Measurements from ENCODE around the gene SCARB1. TPM values are rescaled to one million over a fixed set of nuclear protein-coding genes. Genes with fewer than 3 reads are reported as not detected.
"Not testable (repeated sequence)": the region's sequence is repeated elsewhere in the genome, so short reads cannot be mapped to it uniquely, and the experiment has no call there.

SCARB1 gene
- total RNA-seq, 4 donors from 2014 or later = 8.3 to 24.1 (median 13.0) TPM

DNA sequence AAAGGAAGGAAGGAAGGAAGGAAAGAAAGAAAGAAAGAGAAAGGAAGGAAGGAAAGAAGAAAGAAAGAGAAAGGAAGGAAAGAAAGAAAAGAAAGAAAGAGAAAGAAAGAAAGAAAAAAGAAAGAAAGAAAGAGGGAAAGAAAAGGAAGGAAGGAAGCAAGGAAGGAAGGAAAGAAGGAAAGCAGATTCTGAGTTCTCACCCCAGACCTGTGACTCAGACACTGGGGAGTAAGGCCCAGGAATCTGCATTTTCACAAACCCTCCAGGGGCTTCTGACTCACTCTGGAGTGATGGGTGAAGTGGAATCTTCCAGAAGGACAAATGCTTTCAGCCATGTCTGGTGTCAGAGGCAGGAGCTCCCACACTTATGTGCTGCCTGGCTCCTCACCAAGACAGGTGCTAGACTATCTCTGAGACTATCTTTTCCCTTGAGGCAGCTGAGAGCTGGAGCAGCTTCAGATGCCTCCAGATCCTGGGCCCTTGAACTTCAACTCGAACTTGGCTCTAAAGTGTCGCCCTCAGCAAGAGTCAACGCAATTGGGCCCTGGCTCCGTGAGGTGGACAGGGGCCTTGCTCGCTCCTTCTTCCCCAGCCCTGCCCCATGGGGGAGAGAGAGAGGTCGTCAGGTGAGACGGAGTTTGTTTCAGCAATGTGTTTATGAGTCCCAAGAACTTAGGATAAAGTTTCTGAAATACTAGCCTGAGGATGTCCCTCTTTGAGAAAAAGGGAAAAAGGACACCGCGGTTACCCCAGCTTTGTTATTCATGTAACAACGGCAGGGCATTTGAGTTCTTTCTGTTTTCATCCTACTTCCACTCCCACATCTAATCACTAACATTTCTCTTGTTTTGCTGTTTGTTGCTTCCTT is 19.8 kb upstream of the SCARB1 start:
- WGBS = 92% methylated on average over 10 of the region's 10 CpGs
- H3K27ac ChIP-seq (replicated peaks in 1 of 4) = no peak overlapping the region
- TF ChIP-seq, protein P1, sequence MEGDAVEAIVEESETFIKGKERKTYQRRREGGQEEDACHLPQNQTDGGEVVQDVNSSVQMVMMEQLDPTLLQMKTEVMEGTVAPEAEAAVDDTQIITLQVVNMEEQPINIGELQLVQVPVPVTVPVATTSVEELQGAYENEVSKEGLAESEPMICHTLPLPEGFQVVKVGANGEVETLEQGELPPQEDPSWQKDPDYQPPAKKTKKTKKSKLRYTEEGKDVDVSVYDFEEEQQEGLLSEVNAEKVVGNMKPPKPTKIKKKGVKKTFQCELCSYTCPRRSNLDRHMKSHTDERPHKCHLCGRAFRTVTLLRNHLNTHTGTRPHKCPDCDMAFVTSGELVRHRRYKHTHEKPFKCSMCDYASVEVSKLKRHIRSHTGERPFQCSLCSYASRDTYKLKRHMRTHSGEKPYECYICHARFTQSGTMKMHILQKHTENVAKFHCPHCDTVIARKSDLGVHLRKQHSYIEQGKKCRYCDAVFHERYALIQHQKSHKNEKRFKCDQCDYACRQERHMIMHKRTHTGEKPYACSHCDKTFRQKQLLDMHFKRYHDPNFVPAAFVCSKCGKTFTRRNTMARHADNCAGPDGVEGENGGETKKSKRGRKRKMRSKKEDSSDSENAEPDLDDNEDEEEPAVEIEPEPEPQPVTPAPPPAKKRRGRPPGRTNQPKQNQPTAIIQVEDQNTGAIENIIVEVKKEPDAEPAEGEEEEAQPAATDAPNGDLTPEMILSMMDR (IDR thresholded peaks at IDR 0.05) = no peak
- no peak for TF ChIP-seq POLR2AphosphoS5 (IDR thresholded peaks at IDR 0.05)

DNA sequence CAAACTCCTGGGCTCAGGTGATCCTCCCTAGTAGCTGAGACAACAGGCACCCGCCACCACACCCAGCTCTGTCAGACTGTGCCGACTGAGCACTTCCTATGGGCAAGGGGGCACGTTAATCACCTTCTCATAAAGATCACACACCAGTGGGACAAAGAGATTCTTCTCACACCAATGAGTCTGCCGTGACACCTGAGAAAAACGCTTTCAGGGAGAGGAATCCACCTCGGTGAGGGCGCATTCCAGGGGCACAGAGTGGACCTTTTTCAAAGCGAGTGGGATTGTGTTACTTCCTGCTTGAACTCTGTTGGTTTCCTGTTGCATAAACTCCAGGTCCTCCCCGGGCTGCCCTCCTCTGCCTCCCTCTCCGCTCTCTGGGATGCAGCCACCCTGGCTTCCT is 17.5 kb upstream of the SCARB1 start:
- Histone ChIP-seq H3K4me1 (no peaks in the 10 kb centered on the region), H3K36me3 (no peaks in the 10 kb centered on the region), H3K27me3 (no peaks in the 10 kb centered on the region), H3K9me3 (no peaks in the 10 kb centered on the region), H3K4me3 (no peak overlapping the region), H3K27ac (replicated peaks in 1 of 4) (no peak overlapping the region)
- intact Hi-C loops (cut with DNase I) = no loop called here
- no peak for DNase-seq (ENCODE audit: extremely low spot score)
- WGBS = 52% methylated on average over 10 of the region's 10 CpGs
- no peak for TF ChIP-seq POLR2AphosphoS5 (IDR thresholded peaks at IDR 0.05)
- TF ChIP-seq EP300 (IDR thresholded peaks at IDR 0.05) = no peak
- no peak for TF ChIP-seq POLR2A (IDR thresholded peaks at IDR 0.05; ENCODE audit: low read depth)
- TF ChIP-seq, protein P1 (IDR thresholded peaks at IDR 0.05) = no peak

More for the DNA sequence above, 19.8 kb upstream of the SCARB1 start:
- no peak for DNase-seq (ENCODE audit: extremely low spot score)
- Histone ChIP-seq H3K27me3 (no peaks in the 10 kb centered on the region), H3K4me3 (no peak overlapping the region), H3K4me1 (peaks cover 0 to 7% (median 3%) of the 10 kb centered on the region in 4 donors), H3K9me3 (no peaks in the 10 kb centered on the region), H3K36me3 (no peaks in the 10 kb centered on the region)
- intact Hi-C loops (cut with DNase I) = no loop called here

GRCh38 chr12:124880335-124880734 is 16.7 kb upstream of the SCARB1 start:
- not testable (repeated sequence) for DNase-seq (ENCODE audit: extremely low spot score); H3K4me1 ChIP-seq
- 91% methylated on average over 11 of the region's 11 CpGs for WGBS

DNA sequence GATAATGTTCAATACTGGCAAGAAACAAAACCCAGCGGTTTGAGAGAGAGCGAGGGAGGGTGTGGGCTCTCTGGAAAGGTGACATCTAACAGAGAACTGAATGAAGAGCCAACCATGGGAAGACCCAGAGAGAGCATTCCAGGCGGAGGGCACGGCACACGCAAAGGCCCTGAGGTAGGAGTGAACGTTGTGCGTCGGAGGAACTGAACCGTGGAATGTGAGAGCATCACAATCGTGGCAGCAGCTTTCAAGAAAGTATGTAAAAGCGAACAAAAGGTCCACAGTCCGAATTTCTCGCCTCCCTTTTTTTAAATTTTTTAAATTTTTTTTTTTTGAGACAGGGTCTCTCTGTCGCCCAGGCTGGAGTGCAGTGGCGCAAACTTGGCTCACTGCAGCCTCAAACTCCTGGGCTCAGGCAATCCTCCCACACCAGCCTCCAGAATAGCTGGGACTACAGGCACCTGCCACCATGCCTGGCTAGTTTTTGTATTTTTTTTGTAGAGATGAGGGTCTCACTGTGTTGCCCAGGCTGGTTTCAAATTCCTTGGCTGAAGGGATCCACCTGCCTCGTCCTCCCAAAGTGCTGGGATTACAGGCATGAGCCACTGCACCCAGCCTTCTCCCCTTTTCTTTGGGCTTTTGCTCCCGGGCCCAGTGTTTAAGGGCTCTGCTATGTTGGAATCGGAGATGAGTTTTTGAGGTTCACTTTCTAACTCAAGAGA is 15.3 kb upstream of the SCARB1 start:
- TF ChIP-seq POLR2A (IDR thresholded peaks at IDR 0.05; ENCODE audit: low read depth) (no peak), POLR2AphosphoS5 (IDR thresholded peaks at IDR 0.05) (no peak), EP300 (IDR thresholded peaks at IDR 0.05) (no peak)
- TF ChIP-seq, protein P1 (IDR thresholded peaks at IDR 0.05) = no peak
- intact Hi-C loops (cut with DNase I) = no loop called here
- 88% methylated on average over 18 of the region's 18 CpGs for WGBS
- Histone ChIP-seq H3K27me3 (no peaks in the 10 kb centered on the region), H3K36me3 (no peaks in the 10 kb centered on the region), H3K4me3 (no peak overlapping the region), H3K27ac (replicated peaks in 1 of 4) (no peak overlapping the region), H3K9me3 (no peaks in the 10 kb centered on the region), H3K4me1 (no peaks in the 10 kb centered on the region)
- no peak for DNase-seq (ENCODE audit: extremely low spot score)

More at GRCh38 chr12:124880335-124880734, 16.7 kb upstream of the SCARB1 start:
- intact Hi-C loops (cut with DNase I); H3K9me3 ChIP-seq; H3K27me3 ChIP-seq; H3K36me3 ChIP-seq; H3K27ac ChIP-seq (replicated peaks in 1 of 4); H3K4me3 ChIP-seq: not testable (repeated sequence)

DNA sequence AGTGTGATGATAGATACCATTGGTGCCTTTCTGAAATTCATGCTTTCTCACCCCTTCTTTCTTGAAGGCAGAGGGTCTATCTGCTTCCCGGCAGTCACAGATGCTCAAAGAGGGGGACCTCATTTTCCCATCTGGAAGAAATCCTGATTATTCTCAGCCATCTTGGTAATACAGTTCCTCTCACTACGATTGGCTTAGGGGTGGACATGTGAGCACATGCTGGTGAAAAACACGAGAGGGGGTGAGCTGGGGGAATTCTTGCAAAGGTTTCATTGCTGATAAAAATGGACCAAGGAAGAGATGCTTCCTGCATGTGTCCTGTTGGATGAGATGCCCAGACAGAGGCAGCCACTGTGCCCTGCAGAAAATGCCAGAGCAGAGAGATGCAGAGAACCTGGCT is 13.8 kb upstream of the SCARB1 start:
- H3K27ac ChIP-seq (replicated peaks in 1 of 4) = no peak overlapping the region
- no peaks in the 10 kb centered on the region for H3K4me1 ChIP-seq
- WGBS = 66% methylated on average over 3 of the region's 3 CpGs
- no peaks in the 10 kb centered on the region for H3K27me3 ChIP-seq
- intact Hi-C loops (cut with DNase I) = no loop called here
- no peak overlapping the region for H3K4me3 ChIP-seq
- H3K36me3 ChIP-seq = no peaks in the 10 kb centered on the region
- DNase-seq (ENCODE audit: extremely low spot score) = no peak
- no peaks in the 10 kb centered on the region for H3K9me3 ChIP-seq
- TF ChIP-seq POLR2AphosphoS5 (IDR thresholded peaks at IDR 0.05) (no peak), POLR2A (IDR thresholded peaks at IDR 0.05; ENCODE audit: low read depth) (no peak), EP300 (IDR thresholded peaks at IDR 0.05) (no peak)
- TF ChIP-seq, protein P1 (IDR thresholded peaks at IDR 0.05) = no peak

All from esophagus muscularis mucosa (tissue), 4 donors.